K562 (cell line): ENCODE results near the gene ZNF837. TPM values are rescaled to one million over a fixed set of nuclear protein-coding genes. Genes with fewer than 3 reads are reported as not detected.
A peak's percentile ranks its signal among the peaks of the same experiment; 100 is the strongest.

Experiments
- ASH1L ChIP-seq: fragments of 450-650 bp; IDR thresholded peaks from 2 replicates; pipeline ENCODE4 v1.6.1; 2018; ENCODE audit warnings: borderline replicate concordance, mild to moderate bottlenecking, low read depth; ENCODE audit not compliant: partially characterized antibody
- CAMTA2 ChIP-seq: fragments of 250-450 bp; sonication (Bioruptor Pico); conservative IDR thresholded peaks from 2 replicates; pipeline ENCODE4 v1.5.1; 2022
- CBX2 ChIP-seq: fragments of 200-600 bp; sonication (generic); IDR thresholded peaks from one replicate; pipeline ENCODE4 v1.6.1; 2012; ENCODE audit warnings: mild to moderate bottlenecking, low read length, inconsistent platforms; ENCODE audit not compliant: insufficient read depth, poor library complexity, severe bottlenecking
- CEBPB ChIP-seq: fragments of 450-650 bp; IDR thresholded peaks from 2 replicates; pipeline ENCODE4 v1.6.1; 2016; ENCODE audit warnings: missing genetic modification characterization, missing compliant biosample characterization
- CHD2 ChIP-seq: IDR thresholded peaks from 2 replicates; pipeline ENCODE4 v1.6.1; 2011; ENCODE audit warnings: low read depth, low read length
- DNMT1 ChIP-seq: fragments of 450-650 bp; IDR thresholded peaks from 2 replicates; pipeline ENCODE4 v1.6.1; 2016; ENCODE audit warnings: antibody characterized with exemption, mild to moderate bottlenecking
- ELF2 ChIP-seq: fragments of 250-450 bp; sonication (Bioruptor Pico); IDR thresholded peaks from 2 replicates; pipeline ENCODE4 v1.5.0; 2021; ENCODE audit warnings: mild to moderate bottlenecking
- JUNB ChIP-seq: fragments of 450-650 bp; formaldehyde crosslinking; conservative IDR thresholded peaks from 2 replicates; pipeline ENCODE4 v1.4.0; 2020; ENCODE audit warnings: mild to moderate bottlenecking
- KLF16 ChIP-seq: IDR thresholded peaks from 2 replicates; pipeline ENCODE4 v1.6.1; 2016; ENCODE audit warnings: antibody characterized with exemption
- MYNN ChIP-seq, 2 experiments: sonication (generic); formaldehyde crosslinking in 1 of 2; IDR thresholded peaks; 2 replicates each; pipeline versions ENCODE4 v1.5.0 to v1.6.1; 2016 to 2020; ENCODE audit warnings: antibody characterized with exemption in 1 of 2, missing genetic modification reagents in 1 of 2
- PML ChIP-seq: IDR thresholded peaks from 2 replicates; pipeline ENCODE4 v1.6.1; 2012; ENCODE audit warnings: low read length, inconsistent platforms
- PRPF4 ChIP-seq: fragments of 200-400 bp; formaldehyde crosslinking; IDR thresholded peaks from one replicate; pipeline ENCODE4 v1.6.1; 2017; ENCODE audit warnings: low read length, low read depth, mild to moderate bottlenecking; ENCODE audit not compliant: insufficient read depth, poor library complexity, severe bottlenecking
- RBM34 ChIP-seq: fragments of 200-400 bp; formaldehyde crosslinking; IDR thresholded peaks from 2 replicates; pipeline ENCODE4 v1.6.1; 2018; ENCODE audit warnings: low read length, borderline replicate concordance; ENCODE audit not compliant: insufficient read depth
- TARDBP ChIP-seq: fragments of 450-650 bp; IDR thresholded peaks from 2 replicates; pipeline ENCODE4 v1.6.1; 2016
- TCF7 ChIP-seq: sonication (generic); IDR thresholded peaks from 2 replicates; pipeline ENCODE4 v1.6.1; 2016; ENCODE audit warnings: antibody characterized with exemption, borderline replicate concordance
- TEAD2 ChIP-seq: fragments of 450-650 bp; IDR thresholded peaks from 2 replicates; pipeline ENCODE4 v1.6.1; 2016; ENCODE audit warnings: missing genetic modification characterization, control low read depth, missing compliant biosample characterization
- ZSCAN29 ChIP-seq: fragments of 450-650 bp; IDR thresholded peaks from 2 replicates; pipeline ENCODE4 v1.6.1; 2017
- polyA plus RNA-seq, 8 experiments: library from polyadenylated mRNA; depleted of rRNA in 4 of 8; stranded (reverse) in 5 of 8; unstranded in 3 of 8; fragments of >200 nt; fragmentation: Nextera tagmentation in 2 of 8; fragmentation: Illumina TruSeq in 1 of 8; extraction: Ambion mirVana in 2 of 8; extraction: Trizol in 1 of 8; gene quantifications; 2 replicates each; pipeline versions ENCODE4 v1.2.1 to v1.2.3, GENCODE V29; 2011 to 2014; ENCODE audit warnings: inconsistent platforms in 1 of 8, missing spikeins in 1 of 8
- total RNA-seq, 7 experiments: library from RNA; depleted of rRNA in 6 of 7; stranded (reverse); fragments of >200 nt in 6 of 7; fragmentation: Illumina TruSeq in 2 of 7; extraction: Trizol in 2 of 7; gene quantifications; 2 replicates each; pipeline versions ENCODE4 v1.2.1 to v1.2.3, GENCODE V29; 2011 to 2021; ENCODE audit warnings: low replicate concordance in 1 of 7
- TF ChIP-seq, protein P1 (sequence below): fragments of 250-450 bp; sonication (Bioruptor Pico); IDR thresholded peaks from 2 replicates; pipeline ENCODE4 v1.4.0; 2020; ENCODE audit warnings: borderline replicate concordance
- TF ChIP-seq, protein P2 (sequence below): fragments of 250-450 bp; sonication (Bioruptor Pico); IDR thresholded peaks from 2 replicates; pipeline ENCODE4 v1.8.0; 2022; ENCODE audit warnings: moderate library complexity, mild to moderate bottlenecking, inconsistent platforms
- TF ChIP-seq, protein P3 (sequence below): fragments of 450-650 bp; IDR thresholded peaks from 2 replicates; pipeline ENCODE4 v1.6.1; 2018; ENCODE audit warnings: mild to moderate bottlenecking, low read depth; ENCODE audit not compliant: partially characterized antibody
- TF ChIP-seq, protein P4 (sequence below): sonication (generic); formaldehyde crosslinking; IDR thresholded peaks from 2 replicates; pipeline ENCODE4 v1.8.1; 2022; ENCODE audit warnings: missing genetic modification reagents
- TF ChIP-seq, protein P5 (sequence below), 2 experiments: fragments of 450-650 bp in 1 of 2; sonication (generic) in 1 of 2; formaldehyde crosslinking; conservative IDR thresholded peaks; 2 replicates each; pipeline versions ENCODE4 v1.4.0 to v1.8.1; 2020 to 2022; ENCODE audit warnings: mild to moderate bottlenecking in 1 of 2, missing genetic modification reagents in 1 of 2

The ZNF837 gene
- total and polyA plus RNA-seq, 9 of the 15 experiments (the other 6 are each of a cell fraction or from before 2014, with no cell fraction given), result 0.11 to 2.1 (median 0.57) TPM; not detected in 4

DNA sequence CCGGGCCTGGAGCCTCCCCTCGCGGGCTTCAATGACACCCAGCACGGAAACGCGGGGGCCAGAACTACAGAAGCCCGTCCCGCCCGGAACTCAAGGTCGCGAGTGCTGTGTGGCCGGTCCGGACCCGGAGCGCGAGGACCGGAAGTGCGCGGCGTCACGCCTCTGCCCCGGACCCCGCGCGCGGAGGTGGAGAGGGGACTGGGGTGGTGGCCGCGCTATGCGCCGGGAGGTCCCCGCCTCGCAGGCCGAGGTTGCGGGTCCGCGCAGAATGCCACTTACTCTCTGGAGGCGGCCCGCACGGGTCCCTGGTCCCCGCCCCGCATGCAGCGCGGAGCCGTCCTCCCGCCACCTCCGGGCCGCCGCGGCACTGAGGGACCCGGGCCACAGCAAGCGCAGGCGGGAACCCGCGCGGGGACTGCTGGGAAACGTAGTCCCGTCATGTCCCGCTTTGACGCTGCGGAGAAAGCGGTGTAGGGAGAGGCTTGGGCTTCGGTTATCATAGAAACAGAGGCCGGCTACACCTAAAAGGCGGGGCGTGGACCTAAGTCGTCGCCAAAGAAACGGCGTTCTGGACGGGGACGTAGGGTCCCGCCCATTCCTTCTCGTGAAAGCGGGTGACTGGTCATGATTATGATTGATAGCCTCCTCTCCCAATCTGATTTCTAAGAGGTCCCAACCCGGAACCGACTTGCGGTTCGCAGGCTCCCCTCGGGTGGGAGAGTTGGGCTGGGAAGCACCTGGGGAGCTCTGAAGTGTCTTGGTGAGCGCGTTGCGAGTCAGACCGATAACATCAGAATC lies at the start of gene ZNF837 (continued):
- TF ChIP-seq JUNB (CRISPR knock-in tag), result no peak
- 0 out of 2 replicates have a peak, but pooled peaks have one; percentile 60 for TF ChIP-seq TCF7
- TF ChIP-seq ZSCAN29, result no peak
- TF ChIP-seq TARDBP, result peak; percentile 56; the same call in 1 of the 2 replicates
- TF ChIP-seq, protein P1, sequence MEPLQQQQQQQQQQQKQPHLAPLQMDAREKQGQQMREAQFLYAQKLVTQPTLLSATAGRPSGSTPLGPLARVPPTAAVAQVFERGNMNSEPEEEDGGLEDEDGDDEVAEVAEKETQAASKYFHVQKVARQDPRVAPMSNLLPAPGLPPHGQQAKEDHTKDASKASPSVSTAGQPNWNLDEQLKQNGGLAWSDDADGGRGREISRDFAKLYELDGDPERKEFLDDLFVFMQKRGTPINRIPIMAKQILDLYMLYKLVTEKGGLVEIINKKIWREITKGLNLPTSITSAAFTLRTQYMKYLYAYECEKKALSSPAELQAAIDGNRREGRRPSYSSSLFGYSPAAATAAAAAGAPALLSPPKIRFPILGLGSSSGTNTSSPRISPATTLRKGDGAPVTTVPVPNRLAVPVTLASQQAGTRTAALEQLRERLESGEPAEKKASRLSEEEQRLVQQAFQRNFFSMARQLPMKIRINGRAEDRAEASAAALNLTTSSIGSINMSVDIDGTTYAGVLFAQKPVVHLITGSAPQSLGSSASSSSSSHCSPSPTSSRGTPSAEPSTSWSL (CRISPR knock-in tag), result no peak
- no peak for TF ChIP-seq TEAD2
- TF ChIP-seq MYNN (IDR thresholded peaks at IDR 0.05), result no peak
- no peak for TF ChIP-seq MYNN (CRISPR knock-in tag; IDR thresholded peaks at IDR 0.05)
- 0 out of 2 replicates have a peak, but pooled peaks have one; percentile 91 for TF ChIP-seq RBM34
- TF ChIP-seq, protein P2, sequence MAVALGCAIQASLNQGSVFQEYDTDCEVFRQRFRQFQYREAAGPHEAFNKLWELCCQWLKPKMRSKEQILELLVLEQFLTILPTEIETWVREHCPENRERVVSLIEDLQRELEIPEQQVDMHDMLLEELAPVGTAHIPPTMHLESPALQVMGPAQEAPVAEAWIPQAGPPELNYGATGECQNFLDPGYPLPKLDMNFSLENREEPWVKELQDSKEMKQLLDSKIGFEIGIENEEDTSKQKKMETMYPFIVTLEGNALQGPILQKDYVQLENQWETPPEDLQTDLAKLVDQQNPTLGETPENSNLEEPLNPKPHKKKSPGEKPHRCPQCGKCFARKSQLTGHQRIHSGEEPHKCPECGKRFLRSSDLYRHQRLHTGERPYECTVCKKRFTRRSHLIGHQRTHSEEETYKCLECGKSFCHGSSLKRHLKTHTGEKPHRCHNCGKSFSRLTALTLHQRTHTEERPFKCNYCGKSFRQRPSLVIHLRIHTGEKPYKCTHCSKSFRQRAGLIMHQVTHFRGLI (CRISPR knock-in tag), result no peak
- TF ChIP-seq, protein P3, sequence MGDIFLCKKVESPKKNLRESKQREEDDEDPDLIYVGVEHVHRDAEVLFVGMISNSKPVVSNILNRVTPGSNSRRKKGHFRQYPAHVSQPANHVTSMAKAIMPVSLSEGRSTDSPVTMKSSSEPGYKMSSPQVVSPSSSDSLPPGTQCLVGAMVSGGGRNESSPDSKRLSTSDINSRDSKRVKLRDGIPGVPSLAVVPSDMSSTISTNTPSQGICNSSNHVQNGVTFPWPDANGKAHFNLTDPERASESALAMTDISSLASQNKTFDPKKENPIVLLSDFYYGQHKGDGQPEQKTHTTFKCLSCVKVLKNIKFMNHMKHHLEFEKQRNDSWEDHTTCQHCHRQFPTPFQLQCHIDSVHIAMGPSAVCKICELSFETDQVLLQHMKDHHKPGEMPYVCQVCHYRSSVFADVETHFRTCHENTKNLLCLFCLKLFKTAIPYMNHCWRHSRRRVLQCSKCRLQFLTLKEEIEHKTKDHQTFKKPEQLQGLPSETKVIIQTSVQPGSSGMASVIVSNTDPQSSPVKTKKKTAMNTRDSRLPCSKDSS, result no peak
- peak; percentile 95 for TF ChIP-seq ELF2 (CRISPR knock-in tag)
- TF ChIP-seq CEBPB (tag), result no peak
- no peak for TF ChIP-seq DNMT1
- TF ChIP-seq PRPF4, result peak; percentile 37
- peak; percentile 87 for TF ChIP-seq ASH1L
- TF ChIP-seq CHD2, result peak; percentile 75
- peak; percentile 55; the same call in 1 of the 2 replicates for TF ChIP-seq PML
- TF ChIP-seq, protein P4, sequence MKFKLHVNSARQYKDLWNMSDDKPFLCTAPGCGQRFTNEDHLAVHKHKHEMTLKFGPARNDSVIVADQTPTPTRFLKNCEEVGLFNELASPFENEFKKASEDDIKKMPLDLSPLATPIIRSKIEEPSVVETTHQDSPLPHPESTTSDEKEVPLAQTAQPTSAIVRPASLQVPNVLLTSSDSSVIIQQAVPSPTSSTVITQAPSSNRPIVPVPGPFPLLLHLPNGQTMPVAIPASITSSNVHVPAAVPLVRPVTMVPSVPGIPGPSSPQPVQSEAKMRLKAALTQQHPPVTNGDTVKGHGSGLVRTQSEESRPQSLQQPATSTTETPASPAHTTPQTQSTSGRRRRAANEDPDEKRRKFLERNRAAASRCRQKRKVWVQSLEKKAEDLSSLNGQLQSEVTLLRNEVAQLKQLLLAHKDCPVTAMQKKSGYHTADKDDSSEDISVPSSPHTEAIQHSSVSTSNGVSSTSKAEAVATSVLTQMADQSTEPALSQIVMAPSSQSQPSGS (CRISPR knock-in tag), result no peak
- TF ChIP-seq, protein P5, sequence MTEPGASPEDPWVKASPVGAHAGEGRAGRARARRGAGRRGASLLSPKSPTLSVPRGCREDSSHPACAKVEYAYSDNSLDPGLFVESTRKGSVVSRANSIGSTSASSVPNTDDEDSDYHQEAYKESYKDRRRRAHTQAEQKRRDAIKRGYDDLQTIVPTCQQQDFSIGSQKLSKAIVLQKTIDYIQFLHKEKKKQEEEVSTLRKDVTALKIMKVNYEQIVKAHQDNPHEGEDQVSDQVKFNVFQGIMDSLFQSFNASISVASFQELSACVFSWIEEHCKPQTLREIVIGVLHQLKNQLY (CRISPR knock-in tag; conservative IDR thresholded peaks at IDR 0.05), result no peak
- no peak; the same call in 1 of the 2 replicates for TF ChIP-seq CAMTA2 (CRISPR knock-in tag)
- TF ChIP-seq KLF16, result no peak
- no peak for TF ChIP-seq CBX2
